Mesothelial cell of epicardium (in vitro differentiated cells): Measurements from ENCODE around the gene AUTS2. TPM values are rescaled to one million over a fixed set of nuclear protein-coding genes. Genes with fewer than 3 reads are reported as not detected.
"Not testable (repeated sequence)": the region's sequence is repeated elsewhere in the genome, so short reads cannot be mapped to it uniquely, and the experiment has no call there.

Experiments
- DNase-seq, 2 experiments: peaks; one replicate each; pipeline ENCODE4 v3.0.0; 2021; ENCODE audit warnings: low spot score in 2 of 2; ENCODE audit not compliant: unreplicated experiment in 2 of 2
- H3K27ac Mint-ChIP-seq: 2 replicates; pipeline ENCODE4 v1.8.0; 2021; ENCODE audit warnings: mixed read lengths
- H3K27me3 Mint-ChIP-seq: 2 replicates; pipeline ENCODE4 v1.8.0; 2021; ENCODE audit warnings: low read depth, mixed read lengths
- H3K36me3 Mint-ChIP-seq: 2 replicates; pipeline ENCODE4 v1.8.0; 2021; ENCODE audit warnings: mixed read lengths
- H3K4me1 Mint-ChIP-seq: 2 replicates; pipeline ENCODE4 v1.8.0; 2021; ENCODE audit warnings: mixed read lengths
- H3K4me3 Mint-ChIP-seq: 2 replicates; pipeline ENCODE4 v1.8.0; 2021; ENCODE audit warnings: mild to moderate bottlenecking, moderate library complexity, mixed read lengths
- H3K9me3 Mint-ChIP-seq: 2 replicates; pipeline ENCODE4 v1.8.0; 2021; ENCODE audit warnings: mixed read lengths
- CTCF ChIP-seq: fragments of 200-600 bp; sonication (generic); IDR thresholded peaks from one replicate; pipeline ENCODE4 v1.5.0; 2021; ENCODE audit warnings: antibody characterized with exemption; ENCODE audit not compliant: unreplicated experiment
- total RNA-seq: library from RNA; stranded (reverse); gene quantifications from 3 replicates; pipeline ENCODE4 v1.2.1, GENCODE V29; 2021

AUTS2 gene
- total RNA-seq, 1 donor from 2014 or later: 135 TPM

DNA sequence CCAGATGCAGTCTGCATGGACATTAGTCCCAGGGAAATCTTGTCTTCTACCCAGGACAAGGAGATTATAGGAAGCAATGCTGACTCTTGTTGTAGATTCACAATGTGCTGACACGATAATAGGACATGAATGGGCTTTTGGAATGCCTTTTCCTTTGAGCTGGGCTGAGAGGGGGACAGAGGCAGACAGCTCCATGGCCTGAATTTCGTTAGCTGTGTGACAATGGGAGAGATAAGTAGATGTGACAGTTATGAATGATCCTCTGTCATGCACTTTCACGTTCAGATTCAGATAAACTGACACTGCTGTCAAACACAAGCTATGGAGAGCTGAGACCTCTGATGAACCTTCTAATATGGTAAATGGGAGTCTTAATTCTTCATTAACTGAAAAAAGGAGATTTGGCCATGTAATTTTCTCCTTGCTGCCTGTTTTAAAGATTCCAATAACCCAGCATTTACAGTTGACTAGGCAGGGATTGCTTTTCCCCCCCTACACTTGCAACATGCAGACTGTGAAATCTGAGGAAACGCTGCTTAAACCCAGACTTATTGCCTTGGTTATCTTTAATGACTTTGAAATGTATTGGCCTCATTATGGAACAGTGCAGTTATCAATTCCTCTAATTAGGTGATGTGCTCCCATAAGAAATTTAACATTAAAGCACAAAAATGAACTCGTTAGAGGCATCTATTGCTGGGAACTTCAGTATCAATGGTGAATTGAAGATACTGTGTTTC is 669.3 kb downstream of the AUTS2 start:
- Mint-ChIP-seq H3K9me3 (no peaks in the 10 kb centered on the region), H3K27me3 (no peaks in the 10 kb centered on the region), H3K27ac (no peak overlapping the region), H3K36me3 (no peaks in the 10 kb centered on the region), H3K4me1 (peaks cover 17% of the 10 kb centered on the region), H3K4me3 (no peak overlapping the region)
- TF ChIP-seq CTCF: no peak
- no peak for DNase-seq

GRCh38 chr7:70268179-70268578 is 669.9 kb downstream of the AUTS2 start:
- no peaks in the 10 kb centered on the region for H3K27me3 Mint-ChIP-seq
- H3K27ac Mint-ChIP-seq: no peak overlapping the region

DNA sequence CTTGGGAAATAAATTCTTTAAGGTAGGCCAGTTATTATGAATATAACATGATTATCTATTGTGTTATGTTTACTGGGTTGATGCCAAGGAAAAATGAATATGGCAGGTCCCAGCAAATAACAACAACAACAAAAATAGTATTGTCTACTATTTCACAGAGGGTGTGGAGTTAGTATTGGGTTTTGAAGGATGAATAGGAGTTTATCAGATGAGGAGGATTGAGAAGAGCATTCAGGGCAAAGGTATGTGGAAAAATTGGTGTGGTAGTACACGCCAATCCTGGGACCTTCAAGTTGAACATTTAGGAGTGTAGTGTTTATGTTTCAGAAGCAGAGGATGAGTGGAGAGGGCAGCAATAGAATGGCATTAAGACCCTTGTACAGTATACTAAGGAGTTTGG is 671.9 kb downstream of the AUTS2 start:
- H3K4me3 Mint-ChIP-seq: no peak overlapping the region
- H3K27ac Mint-ChIP-seq: no peak overlapping the region
- DNase-seq: no peak
- no peaks in the 10 kb centered on the region for H3K27me3 Mint-ChIP-seq
- peaks cover 17% of the 10 kb centered on the region for H3K4me1 Mint-ChIP-seq
- H3K9me3 Mint-ChIP-seq: no peaks in the 10 kb centered on the region
- TF ChIP-seq CTCF: no peak
- no peaks in the 10 kb centered on the region for H3K36me3 Mint-ChIP-seq

More at GRCh38 chr7:70268179-70268578, 669.9 kb downstream of the AUTS2 start:
- H3K4me1 Mint-ChIP-seq: peaks cover 17% of the 10 kb centered on the region
- no peak for TF ChIP-seq CTCF
- H3K36me3 Mint-ChIP-seq: no peaks in the 10 kb centered on the region
- DNase-seq: no peak
- no peaks in the 10 kb centered on the region for H3K9me3 Mint-ChIP-seq
- no peak overlapping the region for H3K4me3 Mint-ChIP-seq

GRCh38 chr7:70271617-70272081 is 673.4 kb downstream of the AUTS2 start:
- no peaks in the 10 kb centered on the region for H3K9me3 Mint-ChIP-seq
- peaks cover 17% of the 10 kb centered on the region for H3K4me1 Mint-ChIP-seq
- TF ChIP-seq CTCF: no peak
- H3K36me3 Mint-ChIP-seq: no peaks in the 10 kb centered on the region
- H3K27me3 Mint-ChIP-seq: no peaks in the 10 kb centered on the region
- H3K27ac Mint-ChIP-seq: no peak overlapping the region
- DNase-seq: no peak
- H3K4me3 Mint-ChIP-seq: no peak overlapping the region

DNA sequence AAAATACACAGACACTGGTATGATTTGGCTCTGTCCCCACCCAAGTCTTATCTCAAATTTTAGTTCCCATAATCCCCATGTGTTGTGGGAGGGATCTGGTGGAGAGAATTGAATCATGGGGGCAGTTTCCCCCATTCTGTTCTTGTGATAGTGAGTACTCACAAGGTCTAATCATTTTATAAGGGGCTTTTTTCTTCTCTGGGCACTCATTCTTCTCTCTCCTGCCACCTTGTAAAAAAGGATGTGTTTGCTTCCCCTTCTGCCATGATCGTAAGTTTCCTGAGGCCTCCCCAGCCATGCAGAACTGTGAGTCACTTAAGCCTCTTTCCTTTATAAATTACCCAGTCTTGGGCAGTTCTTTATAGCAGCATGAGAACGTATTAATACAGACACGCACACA is 677.3 kb downstream of the AUTS2 start:
- not testable (repeated sequence) for H3K36me3 Mint-ChIP-seq, H3K4me3 Mint-ChIP-seq, H3K27me3 Mint-ChIP-seq, H3K4me1 Mint-ChIP-seq, H3K27ac Mint-ChIP-seq, DNase-seq, H3K9me3 Mint-ChIP-seq

DNA sequence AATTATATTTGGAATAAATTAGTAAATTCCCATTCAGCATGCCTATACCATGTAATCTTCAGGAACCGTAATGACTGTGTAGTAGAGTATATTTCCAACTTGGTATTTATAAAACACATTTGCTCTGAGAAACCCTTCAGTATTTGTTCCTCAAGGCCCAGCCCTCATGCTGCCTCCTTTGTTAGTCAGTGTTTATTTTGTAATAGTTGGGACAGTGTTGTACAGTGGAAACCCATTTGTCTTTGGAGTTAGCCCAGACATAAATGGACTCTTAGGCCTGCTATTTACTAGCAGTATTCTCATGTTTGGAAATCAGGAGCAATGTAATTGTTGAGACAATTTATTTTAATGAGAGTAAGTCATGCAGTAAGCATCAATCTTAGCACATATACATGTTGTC is 686.9 kb downstream of the AUTS2 start:
- Mint-ChIP-seq H3K9me3 (no peaks in the 10 kb centered on the region), H3K27me3 (no peaks in the 10 kb centered on the region), H3K27ac (no peak overlapping the region), H3K4me3 (no peak overlapping the region), H3K4me1 (no peaks in the 10 kb centered on the region), H3K36me3 (no peaks in the 10 kb centered on the region)
- DNase-seq: no peak
- no peak for TF ChIP-seq CTCF
